GM18861 (cell line): ENCODE measurements around the gene ECEL1.
"Not testable (repeated sequence)": the region's sequence is repeated elsewhere in the genome, so short reads cannot be mapped to it uniquely, and the experiment has no call there.

Experiments
- ATAC-seq: cut with Tn5 transposase; IDR thresholded peaks from one replicate; pipeline ENCODE4 v1.9.1; 2021; ENCODE audit not compliant: unreplicated experiment

The ECEL1 gene

GRCh38 chr2:232460171-232460570 lies 27.5 kb downstream of the ECEL1 start:
- no peak for ATAC-seq

GRCh38 chr2:232459419-232460035 lies 28.1 kb downstream of the ECEL1 start:
- no peak for ATAC-seq

DNA sequence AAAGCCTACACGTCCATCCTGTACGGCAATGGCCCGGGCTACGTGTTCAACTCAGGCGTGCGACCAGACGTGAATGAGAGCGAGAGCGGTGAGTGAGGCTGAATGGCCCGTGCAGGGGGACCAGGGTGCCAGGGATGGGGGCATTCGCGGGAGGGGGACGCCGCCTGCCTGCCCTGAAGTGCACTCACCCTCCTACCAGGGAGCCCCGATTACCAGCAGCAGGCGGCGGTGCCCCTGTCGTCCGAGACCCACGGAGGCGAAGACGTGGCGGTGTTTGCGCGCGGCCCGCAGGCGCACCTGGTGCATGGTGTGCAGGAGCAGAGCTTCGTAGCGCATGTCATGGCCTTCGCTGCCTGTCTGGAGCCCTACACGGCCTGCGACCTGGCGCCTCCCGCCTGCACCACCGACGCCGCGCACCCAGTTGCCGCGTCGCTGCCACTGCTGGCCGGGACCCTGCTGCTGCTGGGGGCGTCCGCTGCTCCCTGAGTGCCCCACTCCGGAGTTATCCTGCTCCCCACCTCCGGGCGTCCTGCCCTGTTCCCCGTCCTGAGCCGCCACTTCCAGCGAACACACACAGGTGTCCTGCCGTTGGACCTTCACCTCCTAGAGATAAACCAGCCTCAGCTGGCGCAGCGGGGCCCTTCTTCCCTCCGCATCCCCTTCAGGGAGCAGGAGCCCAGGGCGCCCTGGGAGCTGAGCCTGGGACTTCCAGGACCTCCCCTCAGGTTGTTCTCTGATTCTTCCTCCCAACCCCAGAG lies 28.8 kb downstream of the ECEL1 start:
- no peak for ATAC-seq

DNA sequence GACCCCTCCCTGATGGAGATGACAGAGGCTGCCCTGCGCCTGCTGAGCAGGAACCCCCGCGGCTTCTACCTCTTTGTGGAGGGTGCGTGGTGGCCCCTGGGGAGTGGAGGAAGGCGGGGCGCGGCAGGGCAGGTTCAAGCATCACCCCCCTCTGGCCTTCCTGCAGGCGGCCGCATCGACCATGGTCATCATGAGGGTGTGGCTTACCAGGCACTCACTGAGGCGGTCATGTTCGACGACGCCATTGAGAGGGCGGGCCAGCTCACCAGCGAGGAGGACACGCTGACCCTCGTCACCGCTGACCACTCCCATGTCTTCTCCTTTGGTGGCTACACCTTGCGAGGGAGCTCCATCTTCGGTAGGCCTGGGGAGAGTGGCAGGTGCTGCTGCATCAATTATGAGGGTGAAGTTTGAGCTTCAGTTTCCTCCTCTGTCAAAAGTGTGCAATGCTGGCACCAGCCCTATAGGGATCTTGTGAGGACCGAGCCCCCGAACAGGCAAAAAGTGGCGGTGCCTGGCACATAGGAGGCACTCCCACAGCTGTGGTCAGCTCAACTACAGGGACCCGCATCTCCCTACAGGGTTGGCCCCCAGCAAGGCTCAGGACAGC lies 29.5 kb downstream of the ECEL1 start:
- ATAC-seq: no peak

DNA sequence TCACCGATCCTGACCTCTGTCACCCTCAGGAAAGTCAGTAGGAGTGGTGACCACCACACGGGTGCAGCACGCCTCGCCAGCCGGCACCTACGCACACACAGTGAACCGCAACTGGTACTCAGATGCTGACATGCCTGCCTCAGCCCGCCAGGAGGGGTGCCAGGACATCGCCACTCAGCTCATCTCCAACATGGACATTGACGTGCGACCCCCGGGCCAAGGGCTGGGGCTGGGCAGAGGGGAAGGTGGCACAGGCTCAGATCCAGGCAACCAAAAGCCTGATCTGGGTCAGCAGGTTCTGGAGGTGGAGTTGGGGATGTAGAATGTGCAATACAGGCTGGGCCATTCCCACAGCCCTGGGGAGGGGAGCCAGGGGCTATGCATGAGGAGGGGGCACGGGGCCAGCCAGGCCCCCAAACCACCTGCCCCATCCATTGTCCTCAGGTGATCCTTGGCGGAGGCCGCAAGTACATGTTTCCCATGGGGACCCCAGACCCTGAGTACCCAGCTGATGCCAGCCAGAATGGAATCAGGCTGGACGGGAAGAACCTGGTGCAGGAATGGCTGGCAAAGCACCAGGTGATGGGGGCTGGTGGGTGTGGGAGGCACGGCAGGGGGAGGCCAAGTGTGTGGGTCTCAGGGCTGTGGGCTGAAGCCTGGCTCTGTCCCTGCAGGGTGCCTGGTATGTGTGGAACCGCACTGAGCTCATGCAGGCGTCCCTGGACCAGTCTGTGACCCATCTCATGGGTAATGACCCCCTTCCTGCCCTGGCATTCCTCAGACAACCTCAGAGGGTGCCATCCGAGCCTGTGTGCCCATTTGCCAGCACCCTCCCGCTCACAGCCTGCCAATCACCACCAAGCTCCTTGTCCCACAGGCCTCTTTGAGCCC lies 30.3 kb downstream of the ECEL1 start:
- ATAC-seq: no peak

GRCh38 chr2:232456296-232457120 lies 31.1 kb downstream of the ECEL1 start:
- ATAC-seq: no peak

GRCh38 chr2:232455426-232456255 lies 32.0 kb downstream of the ECEL1 start, which contains the start of gene ALPI:
ALPI (plus strand) TSS chr2:232456153; CDS start chr2:232456200, 47 bp downstream.
- no peak for ATAC-seq

DNA sequence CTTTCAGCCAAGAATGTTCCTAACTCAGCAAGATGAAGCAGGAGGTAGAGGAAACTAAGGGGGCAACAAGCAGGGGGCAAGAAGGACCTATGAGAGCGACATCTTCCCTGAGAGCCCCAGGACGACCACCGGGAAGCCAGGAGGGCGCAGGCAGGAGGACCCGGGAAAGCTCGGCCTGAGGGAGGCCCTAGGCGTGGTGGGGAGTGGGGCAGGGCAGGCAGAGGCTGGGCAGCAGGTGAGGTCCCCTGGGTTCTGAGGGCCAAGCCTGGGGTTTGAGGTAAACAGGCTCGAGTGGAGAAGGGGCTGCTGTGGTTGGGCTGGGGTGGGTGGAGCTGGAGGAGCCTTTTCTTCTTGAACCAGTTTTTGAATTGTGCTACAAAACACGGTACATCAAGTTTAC lies 33.0 kb downstream of the ECEL1 start:
- ATAC-seq: no peak

DNA sequence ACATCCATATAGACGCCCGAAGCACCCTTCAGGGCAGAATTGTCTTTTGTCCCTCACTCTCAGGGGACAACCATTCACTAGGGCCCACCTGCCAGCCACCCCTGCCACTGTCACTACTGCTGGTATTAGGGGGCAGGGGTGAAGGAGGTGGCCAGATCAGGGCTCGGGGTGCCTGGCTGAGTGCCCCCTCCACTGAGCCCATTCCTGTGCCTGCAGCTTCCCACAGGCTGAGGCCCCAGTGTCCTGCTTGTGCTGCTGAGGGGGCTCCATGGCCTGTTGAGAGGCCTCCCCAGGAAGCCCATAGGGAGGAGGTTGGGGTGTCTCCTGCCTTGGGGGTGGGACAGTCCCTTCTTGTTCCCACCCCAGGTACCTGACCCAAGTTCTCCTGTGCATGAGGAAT lies 36.0 kb downstream of the ECEL1 start:
- not testable (repeated sequence) for ATAC-seq

DNA sequence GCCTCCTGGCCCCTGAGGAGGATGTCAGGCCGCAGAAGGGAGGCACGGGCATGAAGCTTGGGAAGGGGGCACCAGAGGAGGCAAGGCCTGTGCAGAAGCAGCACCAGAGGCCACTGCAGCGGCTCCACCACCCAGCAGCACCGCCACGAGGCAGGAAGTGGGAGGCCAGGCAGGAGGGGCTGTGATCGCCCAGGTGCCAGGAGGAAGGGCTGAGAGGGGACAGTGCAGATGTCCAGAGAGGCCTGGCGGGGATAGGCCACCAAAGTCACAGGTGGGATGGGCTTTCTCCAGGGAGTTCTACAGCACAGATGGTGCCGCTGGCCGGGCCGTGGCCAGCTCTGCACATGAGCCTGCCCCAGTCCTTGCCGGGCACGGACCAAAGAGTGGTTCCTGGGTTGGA lies 37.7 kb downstream of the ECEL1 start:
- no peak for ATAC-seq

DNA sequence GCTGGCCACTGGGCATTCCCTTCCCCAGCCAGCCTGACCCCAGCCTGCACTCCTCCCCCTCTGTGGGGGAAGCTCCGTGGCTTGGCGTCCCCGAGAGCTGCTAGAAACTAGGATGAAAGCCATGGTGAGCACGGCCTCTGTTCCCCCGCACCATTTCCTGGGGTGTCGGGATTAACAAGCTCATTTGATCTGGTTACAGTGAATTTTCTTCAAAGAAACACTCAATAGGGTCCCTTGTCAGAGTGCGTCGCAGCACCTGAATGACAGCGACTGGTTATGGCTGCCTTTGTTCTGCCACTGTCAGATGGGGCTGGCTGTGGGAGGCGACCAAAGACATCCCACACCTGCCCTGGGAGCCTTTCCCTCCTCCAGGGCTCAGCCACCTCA lies 39.3 kb downstream of the ECEL1 start:
- no peak for ATAC-seq

DNA sequence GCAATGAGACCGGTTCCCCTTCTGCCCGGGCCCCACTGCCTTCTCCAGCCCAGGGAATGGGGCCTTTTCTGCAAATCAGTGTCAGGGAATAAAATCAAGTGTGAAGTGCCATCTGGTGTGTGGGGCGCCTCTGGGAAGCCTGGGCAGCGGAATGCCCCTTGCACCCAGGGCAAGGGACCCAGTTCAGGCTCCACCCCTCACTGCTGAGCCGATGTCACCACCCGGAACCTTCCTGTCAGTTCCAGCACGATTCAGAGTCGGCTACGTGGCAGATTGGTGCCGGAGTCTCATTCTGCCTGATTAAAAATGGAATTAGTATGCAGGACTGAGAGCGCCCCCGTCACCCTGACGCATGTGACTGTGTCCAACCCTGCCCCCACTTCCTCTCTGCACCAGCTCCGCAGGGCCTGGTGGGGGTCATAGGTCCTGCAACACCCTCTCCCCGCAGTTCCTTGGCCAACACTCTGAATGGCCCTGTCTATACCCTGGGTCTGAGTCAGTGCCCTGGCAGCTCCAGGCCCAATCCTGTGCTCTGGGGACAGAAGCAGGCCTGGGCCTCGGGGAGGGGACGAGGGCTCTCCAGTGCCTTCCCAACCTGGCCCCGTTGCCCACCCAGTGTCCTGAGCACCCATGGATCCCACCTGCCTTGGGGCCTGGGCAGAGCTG lies 39.9 kb downstream of the ECEL1 start:
- no peak for ATAC-seq

DNA sequence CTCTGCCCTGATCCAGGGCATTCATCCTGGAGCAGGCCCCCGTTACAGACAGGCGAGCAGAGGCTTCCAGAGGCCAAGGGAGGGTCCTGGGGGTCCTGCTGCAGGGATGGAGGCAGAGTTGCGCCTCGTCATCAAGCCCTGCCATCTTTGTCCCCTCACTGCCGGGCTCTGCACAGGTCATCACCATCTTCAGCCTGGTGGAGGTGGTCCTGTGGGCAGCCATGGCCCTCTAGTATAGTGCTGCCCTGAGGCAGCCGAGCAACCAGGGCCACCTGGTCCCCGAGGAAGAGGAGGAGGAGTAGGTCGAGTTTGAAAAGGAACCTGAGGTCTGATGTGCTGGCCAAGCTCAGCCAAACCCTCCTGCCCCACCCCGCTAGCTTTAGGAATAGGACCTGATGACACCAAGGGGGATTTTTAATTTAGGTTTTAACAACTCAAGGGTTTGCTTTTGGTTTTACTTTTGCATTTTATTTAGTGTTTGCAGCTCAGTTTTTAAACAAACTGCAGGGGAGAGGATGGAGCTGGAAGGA lies 40.5 kb downstream of the ECEL1 start:
- no peak for ATAC-seq

- not testable (repeated sequence) for ATAC-seq
These were observed 41.3 kb downstream of the ECEL1 start for GRCh38 chr2:232446266-232446777.

DNA sequence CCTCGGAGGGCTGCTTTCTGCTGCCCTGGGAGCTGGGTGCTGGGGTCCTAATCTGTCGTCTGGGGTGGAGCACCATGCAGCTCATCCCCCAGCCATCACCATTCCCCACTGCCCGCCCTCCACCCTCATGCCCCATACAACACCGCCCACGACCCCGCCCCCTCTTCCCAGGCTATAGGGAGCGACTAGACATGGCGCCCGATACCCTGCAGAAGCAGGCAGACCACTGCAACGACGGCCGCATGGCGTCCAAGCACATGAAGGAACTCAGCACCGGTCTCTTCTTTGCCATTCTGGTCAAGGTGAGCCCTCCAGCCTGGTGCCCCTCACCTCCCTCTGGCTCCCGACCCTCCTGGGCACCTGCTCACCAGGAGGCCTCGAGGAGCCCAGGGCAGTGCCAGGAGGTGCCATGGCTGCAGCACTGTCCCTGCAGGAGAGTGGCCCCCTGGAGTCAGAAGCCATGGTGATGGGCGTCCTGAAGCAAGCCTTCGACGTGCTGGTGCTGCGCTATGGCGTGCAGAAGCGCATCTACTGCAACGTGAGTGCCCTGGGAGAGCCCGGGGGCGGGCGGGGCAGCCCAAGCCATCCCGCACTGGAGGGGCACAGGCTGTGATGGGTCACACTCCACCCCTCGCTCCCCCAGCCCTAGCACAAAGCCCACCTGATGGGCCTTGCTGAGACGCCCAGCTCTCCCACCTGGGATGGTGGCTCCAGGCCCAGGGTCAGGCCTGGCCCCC lies 42.3 kb downstream of the ECEL1 start:
- not testable (repeated sequence) for ATAC-seq

DNA sequence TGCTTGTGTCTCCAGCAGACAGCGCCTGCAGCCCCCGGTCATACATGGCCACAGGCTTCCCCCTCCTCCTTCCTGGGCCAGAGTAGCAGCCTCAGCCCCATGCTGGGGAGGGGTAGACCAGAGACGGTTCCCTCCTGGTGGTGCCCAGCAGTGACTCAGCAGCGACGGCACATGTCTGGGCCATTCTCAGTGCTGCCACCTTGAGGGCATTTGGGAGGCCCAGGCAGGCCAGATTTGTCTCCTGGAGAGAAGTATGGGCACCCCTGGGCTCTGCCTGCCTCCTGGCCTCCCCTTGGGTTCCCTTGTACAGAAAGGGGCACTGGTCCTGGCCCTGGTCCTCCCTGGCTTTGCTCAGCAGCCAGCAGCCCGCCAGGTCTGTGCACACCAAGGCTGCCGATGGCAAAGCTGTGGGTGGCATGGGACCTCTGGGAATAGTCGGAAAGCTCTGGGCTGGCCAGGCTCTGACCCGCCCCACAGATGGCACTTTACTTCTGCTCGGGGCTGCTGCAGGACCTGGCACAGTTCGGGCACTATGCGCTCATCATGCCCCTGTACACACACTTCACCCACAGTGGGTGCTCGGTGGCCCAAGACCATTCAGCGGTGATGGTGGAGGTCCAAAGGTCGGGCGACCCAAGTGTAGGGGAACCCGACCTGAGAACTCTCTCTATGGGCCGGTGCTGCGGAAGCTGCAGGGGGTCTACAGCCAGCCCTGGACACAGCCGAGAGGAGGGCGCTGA lies 43.1 kb downstream of the ECEL1 start:
- no peak for ATAC-seq
